Stimulated activated CD4-positive, alpha-beta T cell treated with anti-CD3 and anti-CD28 coated beads, Interleukin-15, amount 100 ng/mL, for 24 hours (primary cell): ENCODE data around the gene IL18RAP.

Experiments
- DNase-seq: peaks from one replicate; pipeline ENCODE4 v3.0.0-alpha.2; 2020

Gene IL18RAP

DNA sequence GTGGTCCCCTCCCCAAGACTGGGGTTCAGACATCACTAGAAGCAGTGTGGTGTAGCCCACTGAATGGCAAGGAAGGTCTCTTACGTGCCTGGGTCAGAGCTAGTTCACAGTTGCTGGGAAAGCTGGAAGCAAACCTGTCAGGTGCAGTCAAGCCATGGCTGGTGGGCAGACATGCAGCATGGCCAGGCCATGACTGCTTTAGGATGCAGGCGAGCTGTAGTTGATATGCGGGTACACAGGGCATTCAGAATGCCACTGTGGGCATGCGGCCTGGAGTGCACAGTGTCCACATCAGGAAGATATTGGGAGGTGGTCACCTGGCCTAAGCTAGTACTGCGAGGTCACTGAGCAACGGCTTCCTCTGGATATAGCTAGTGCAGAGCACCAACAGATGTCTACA, 38.2 kb downstream of the IL18RAP start:
- no peak for DNase-seq

DNA sequence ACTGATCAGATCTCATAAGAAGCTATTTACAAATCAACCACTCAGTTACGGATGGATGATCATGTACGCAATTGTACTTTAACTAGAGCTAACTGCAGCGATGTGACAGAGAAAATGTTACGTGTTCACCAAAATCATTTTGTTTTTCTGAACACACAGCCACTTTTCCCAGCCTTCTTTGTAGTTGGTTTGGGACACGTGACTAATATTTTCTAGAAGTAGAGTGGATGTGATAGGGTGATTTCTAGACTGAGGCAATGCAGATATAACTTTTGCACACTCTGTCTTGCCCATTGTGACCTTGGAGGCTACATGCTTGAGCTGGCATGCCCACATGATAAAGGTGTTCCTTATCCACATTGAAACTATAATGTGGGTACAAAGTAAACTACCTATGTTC, 40.2 kb downstream of the IL18RAP start:
- no peak for DNase-seq

DNA sequence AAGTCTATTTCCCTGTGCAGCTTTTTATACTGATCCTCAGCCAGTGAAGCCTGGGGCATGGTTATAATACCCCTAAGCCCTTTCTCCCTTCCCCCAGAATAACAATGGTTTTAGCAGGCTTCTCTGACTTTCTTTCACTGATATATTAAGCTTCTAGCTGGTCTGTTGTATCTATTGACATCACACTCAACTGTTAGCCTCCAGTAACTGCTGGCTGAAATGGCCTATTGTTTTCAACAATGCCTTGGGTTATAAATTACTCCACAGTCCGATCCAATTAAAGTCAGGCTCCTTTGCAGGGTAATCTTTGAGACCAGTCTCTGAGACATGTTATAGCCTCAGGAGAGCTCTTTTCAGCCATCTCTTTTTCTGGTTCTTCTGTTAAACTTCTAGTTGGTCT, 47.2 kb downstream of the IL18RAP start:
- DNase-seq, result no peak

DNA sequence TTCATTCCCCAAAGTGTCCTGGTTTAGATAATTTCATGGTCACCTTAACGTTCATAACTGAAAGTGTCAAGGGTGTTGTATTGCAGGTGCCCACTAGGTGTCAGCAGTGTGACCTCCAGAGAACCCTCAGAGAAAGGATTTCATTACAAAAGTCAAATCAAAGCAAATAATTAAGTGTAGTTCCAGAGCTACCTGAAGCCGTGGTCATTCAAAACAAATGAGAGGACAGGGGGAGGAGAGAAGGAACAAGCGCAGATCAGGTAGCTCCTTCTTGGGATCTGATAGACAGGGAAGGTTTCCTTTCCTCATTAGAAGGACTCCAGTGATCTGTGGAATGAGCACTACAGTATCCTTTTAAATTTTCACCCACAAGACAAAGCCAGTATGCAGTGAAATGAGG, 50.1 kb downstream of the IL18RAP start, which contains the start of gene SLC9A4:
SLC9A4 (plus strand) TSS at position 207 of the 400 bp plus-strand sequence. CDS start 534 bp downstream, outside the sequence.
- peak; percentile 72 for DNase-seq

DNA sequence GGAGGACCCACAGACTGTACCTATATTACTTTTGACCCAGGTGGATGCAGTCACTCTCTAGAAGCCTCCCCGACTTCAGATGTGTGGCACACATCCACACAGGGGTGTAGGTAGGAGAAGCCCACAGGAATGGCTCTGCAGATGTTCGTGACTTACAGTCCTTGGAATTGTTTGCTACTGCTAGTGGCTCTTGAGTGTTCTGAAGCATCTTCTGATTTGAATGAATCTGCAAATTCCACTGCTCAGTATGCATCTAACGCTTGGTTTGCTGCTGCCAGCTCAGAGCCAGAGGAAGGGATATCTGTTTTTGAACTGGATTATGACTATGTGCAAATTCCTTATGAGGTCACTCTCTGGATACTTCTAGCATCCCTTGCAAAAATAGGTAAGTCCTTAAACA, 50.7 kb downstream of the IL18RAP start:
- DNase-seq, result no peak

DNA sequence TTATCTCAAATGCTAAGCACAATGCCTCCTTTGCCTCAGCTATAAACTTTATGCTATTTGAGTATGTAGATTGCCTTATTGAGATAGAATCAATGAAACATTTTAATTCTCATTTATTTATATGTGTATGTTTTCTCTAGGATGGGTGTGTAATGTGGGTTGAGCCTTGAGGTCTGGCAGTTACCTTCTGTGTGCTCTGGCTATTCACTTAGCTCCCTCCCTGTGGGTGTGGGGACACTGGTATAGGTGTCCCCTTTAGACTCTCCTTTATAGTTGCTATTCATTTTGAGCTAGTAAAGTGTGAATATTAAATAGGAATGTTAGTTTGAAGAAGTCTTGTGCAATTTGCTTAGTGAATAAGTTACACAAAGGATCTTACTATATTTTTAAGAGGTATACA, 51.8 kb downstream of the IL18RAP start:
- no peak for DNase-seq

DNA sequence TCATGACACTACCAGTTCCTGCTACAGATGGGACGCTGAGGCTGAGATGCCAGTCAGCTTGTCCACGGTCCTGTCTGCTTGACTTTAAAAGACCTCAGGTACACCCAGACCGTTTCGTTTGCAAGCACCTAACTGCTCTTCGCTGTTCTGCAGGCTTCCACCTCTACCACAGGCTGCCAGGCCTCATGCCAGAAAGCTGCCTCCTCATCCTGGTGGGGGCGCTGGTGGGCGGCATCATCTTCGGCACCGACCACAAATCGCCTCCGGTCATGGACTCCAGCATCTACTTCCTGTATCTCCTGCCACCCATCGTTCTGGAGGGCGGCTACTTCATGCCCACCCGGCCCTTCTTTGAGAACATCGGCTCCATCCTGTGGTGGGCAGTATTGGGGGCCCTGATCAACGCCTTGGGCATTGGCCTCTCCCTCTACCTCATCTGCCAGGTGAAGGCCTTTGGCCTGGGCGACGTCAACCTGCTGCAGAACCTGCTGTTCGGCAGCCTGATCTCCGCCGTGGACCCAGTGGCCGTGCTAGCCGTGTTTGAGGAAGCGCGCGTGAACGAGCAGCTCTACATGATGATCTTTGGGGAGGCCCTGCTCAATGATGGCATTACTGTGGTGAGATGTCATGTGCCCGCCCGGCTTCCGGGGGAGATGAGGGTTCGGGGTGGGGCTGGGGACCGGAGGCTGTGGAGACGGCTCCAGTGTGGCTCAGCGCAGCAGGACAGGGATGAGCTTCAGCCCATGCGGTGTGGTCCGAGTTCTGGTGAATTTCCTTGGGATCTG, 55.9 kb downstream of the IL18RAP start:
- DNase-seq, result no peak

DNA sequence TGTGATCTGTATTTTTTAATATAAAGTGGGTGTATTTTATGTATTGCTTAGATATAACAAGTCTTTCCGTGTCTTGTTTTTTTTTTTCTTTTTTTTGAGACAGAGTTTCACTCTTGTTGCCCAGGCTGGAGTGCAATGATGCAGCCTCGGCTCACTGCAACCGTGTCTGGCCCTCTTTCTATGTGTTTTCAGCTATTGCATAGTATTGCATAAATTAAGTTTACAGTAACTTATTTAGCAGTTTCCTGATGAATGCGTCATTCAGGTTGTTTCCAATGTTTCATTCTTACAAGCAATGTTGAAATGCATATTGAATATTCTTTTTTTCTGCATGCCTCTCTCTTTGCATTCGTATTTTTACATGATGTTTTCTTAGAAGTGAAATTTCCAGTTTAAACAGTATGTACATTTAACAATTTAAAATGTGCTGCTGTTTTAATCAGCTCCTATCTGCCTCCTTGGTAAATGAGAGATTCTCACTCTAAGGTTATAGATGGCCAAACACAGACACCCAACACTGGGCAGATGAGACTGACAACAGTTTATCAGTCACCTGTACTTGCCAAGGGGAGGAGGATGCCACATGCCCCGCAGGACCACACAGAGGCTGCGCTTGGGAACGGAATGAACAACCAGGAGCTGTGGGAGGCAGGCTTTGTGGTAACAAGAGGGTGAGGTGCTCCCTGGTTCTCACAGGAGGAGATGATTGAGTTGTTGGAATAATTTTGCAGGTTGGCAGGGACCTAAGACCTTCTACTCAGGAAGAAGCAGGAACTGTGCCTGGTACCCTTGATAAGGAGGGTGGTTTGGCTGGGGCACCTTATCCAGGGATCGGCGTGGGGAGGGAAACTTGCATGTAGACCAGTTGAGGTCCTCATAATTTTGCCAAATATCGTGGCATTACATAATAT, 57.6 kb downstream of the IL18RAP start:
- DNase-seq, result no peak

DNA sequence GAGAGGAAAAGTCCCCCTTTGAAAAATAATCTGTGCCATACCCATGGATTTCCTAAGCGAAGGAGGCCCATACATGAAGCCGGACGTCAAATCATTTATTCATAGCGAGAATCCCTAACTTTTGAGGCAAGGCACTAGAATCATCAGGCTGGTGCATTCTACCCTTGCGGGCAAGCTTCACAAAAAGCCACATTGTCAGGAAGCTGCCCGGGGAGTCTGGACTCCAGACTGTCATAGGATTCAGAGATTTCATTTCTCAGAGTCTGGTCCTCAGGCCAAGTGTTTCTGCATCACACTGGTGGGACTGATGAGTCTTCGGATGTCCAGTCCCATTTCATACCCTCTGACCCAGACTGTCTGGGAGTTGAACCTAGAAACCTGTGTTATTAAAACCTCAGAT, 59.0 kb downstream of the IL18RAP start:
- DNase-seq, result no peak

DNA sequence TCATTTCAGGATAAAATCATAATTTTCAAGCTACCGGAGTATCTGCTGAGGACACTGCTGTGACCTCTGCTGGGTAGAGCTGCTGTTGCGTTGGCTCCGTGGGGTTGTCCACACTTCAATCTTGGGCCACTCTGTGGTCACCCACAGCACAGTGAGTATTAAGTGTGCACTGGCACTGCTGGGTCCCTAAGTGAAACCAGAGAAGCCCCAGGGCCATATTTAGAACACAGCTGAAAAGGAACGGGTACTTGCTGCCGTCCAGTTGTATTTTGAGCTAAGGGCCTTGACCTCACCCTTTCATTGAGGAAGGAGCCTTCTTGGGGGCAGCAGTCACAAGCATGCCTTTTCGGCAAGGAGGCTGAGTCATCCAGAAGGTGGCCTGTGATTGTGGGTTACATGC, 60.1 kb downstream of the IL18RAP start:
- DNase-seq, result no peak

DNA sequence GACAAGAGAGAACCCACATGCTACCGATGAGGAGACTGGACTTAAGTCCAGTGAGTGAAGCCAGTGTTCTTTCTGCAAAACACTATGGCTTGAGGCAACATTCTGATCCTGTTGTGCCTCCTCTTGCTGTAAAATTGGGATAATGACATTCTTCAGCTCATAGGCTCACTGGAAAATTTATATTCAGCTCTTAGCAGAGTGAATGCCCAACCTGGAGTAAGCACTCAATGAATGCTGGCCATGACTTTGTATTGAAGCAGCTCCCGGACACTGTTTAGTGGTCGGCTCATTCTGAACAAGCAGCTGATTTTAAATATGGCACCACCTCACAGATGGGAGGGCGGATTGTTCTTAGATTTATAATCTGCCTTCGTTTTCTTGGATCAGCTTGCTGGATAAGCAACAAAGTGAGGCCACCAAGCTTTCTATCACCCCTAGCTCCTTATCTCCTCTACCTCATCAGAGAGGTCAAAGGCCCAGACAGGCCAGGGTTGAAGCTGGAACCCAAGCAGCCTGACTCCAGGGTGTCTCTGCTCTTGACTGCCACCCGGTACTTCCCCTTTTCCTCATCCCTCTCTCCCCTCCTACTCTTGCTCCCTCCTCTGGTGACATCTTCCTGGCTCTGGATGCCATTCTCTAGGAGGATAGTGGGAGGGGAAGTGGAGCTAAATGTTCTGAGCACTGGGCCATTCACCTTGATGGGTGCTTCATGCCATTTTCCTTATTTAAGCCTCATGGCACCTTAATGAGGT, 61.5 kb downstream of the IL18RAP start:
- no peak for DNase-seq

DNA sequence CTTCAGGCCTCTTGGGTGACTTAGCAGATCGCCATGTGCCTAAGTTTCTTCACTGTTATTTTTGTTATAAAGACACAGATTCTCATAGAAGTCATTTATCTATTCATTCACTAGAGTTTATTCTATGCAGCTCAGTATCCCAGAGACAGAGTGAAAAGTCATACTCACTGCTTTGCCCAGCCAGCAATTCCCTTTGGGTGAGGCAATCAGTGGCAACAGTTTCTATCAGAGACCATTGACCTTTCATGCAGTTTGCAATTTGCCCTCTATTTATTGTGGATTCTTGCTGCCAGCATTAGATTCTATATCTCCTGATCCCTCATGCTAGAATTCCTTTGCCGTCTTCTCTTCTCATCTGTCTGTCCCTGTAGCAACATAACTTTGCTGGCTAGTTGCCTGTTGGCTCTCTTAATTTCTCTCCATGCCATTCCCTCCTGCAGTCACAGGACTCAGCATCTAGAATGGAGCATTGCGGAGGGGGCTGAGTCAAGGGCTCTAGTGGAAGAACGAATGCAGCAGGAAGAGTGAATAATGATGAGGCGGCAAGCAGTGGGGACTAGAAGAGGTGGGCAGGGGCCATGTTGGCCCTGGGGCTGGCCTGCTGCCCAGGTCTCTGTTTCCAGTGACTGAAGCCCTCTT, 62.3 kb downstream of the IL18RAP start:
- no peak for DNase-seq

DNA sequence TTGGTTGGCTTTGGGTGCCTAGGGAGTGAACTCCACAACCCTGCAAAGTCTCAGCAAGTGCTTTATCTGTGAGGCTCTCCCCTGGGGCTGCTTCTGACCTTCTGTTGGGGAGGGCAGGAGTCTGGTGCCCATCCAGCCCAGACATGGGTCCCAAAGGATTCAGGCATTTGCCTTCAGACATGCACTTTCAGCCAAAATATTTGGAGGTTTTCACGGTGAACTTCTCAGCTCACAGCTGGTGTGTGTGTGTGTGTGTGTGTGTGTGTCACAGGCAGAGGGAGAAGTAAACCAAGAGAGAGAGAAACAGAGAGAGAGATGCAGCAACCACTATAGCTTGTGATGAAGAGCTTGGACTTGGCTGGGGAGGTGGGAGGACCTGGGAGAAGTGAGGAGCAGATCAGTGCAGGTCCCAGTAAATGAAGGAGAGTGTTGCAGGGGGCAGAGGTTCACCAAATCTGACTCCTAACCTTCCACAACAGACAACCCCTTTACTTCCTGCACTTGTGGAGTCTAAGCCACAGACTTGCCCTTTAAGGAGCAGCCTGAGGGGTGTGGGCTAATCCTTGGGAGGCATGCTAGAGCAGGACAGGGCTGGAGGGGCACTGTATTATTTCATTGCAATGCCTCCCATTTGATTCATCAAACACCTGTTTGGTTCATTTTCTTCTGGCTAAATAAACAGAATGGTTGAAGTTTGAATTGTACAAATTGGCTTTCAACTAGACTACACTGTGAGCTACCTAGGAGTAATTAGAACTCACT, 64.2 kb downstream of the IL18RAP start:
- no peak for DNase-seq

DNA sequence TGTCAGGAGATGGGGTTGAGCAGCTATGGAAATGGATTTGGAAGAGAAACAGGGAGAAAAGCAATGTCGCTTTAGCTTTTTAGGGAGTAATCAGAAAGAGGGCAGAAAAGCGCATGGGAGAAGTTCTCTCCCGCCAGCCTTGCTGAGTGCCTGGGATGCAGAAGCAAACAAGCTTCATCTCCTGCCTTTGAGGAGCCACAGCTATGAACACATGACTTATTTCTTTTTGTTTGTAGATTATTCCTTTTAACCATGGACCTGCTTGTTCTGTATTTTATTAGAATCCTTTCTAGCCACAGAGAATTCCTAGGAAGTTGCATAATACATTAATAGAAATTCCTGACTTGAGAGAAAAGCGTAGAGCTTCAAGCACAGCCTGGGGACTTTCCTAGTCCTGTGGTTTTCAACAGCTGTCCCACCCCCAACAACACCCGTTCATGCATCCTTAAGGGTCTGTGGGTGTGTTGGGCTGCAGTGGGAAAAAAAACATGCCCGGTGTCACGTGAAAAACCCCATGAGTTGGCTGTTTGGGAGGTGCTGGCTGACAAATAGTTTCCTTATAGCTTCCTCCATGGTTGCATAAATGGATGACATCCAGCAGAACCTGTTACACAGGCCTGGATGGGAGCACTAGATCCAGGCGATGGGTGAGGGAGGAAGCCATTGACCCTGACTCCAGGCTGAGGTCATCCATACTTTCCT, 65.0 kb downstream of the IL18RAP start:
- no peak for DNase-seq

DNA sequence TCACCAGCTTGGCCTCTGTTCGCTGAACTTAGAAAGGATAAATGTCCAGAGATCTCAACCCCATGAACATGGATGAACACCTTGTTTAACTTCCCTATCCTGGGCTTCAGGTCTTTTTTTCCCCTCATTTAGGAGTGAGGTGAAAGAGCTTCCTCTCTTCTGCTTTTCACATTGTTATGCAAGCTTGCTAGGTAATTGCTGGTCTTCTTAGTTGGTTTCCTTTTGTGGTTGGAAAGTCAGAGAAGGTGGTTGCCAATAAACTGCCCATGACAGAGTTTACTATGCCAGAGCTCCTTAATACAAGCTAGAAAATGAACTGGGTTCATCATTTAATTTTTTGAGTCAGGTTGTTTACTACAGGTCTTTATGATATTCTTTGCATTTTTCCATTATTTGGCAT, 66.7 kb downstream of the IL18RAP start:
- DNase-seq, result no peak

DNA sequence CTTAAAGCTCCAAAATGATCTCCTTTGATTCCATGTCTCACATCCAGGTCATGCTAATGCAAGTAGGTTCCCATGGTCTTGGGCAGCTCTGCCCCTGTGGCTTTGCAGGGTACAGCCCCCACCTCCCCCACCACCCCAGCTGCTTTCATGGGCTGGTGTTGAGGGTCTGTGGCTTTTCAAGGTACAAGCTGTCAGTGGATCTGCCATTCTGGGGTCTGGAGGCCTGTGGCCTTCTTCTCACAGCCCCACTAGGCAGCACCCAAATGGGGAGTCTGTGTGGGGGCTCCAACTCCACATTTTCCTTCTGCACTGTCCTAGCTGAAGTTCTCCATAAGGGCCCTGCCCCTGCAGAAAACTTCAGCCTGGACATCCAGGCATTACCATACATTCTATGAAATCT, 69.0 kb downstream of the IL18RAP start:
- no peak for DNase-seq

DNA sequence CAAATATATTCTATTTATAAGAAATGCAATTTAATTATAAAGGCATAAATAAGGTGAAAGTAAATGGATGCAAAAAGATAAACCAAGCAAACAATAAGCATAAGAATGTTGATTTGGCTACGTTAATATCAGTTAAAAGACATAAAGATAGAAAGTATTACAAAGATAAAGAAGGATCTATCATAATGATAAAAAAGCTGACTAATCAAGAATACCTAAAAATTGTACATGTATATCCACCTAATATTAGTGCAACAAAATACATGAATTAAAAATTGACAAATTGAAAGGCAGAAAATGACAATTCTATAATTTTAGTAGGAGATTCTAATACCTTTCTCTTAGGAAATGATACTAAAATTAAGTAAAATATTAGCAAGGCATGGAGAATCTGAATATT, 71.6 kb downstream of the IL18RAP start:
- DNase-seq, result no peak

DNA sequence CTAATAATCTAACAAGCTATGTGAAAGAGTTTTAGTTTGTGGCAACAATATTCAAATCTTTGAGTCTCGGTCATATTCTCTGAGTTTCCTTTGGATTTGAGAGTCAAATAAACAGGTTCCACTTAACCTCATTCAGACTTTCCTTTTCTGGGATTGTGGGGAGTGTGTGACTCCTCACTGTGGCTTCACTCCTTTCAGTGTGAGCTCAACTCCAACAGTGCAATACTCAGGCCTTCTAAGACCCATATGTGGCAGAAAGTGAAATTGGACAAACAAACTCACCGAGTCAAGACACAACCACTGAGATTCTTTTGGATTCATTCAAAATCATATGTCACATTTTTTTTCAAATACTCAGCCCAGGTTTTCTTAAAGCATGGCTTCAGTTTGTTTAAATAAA, 75.5 kb downstream of the IL18RAP start:
- no peak for DNase-seq

DNA sequence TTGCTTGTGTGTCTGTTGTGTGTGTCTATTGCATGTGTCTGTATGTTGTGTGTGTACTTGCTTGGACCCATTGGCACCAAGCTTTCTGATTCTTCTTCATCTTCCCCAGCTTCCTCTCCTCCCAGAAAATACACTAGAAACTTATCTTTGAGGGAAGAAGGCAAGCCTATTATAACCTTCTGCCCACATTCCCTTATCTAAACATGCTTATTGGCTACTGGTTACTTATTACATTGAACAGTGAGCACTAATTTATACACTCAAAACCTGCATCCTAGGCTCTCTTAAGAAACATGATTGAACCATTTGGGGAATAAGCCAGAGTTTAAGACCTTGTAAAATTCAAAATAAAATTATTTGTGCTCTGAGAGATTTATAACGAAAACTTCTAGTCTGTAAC, 76.6 kb downstream of the IL18RAP start:
- DNase-seq, result no peak
